ENCODE data around the gene DUSP19. TPM values are rescaled to one million over a fixed set of nuclear protein-coding genes. Genes with fewer than 3 reads are reported as not detected.
A peak's percentile ranks its signal among the peaks of the same experiment; 100 is the strongest.
"Not testable (repeated sequence)": the region's sequence is repeated elsewhere in the genome, so short reads cannot be mapped to it uniquely, and the experiment has no call there.

The DUSP19 gene
- 2.8 and 3.5 TPM in 2 replicates for total RNA-seq (2014; rRNA removed)
- 0.87 TPM for polyA plus RNA-seq (2012)

GRCh38 chr2:183078464-183079138 is at the start of gene DUSP19:
DUSP19 (plus strand) TSS chr2:183078747; CDS start chr2:183078934, 187 bp downstream.
- peak; percentile 90 for DNase-seq (ENCODE audit: low read depth)

- DNase-seq (ENCODE audit: low read depth) = no peak
Observed at GRCh38 chr2:183029219-183029618, 49.3 kb upstream of the DUSP19 start.

GRCh38 chr2:183031911-183032794 is 46.4 kb upstream of the DUSP19 start:
- DNase-seq (ENCODE audit: low read depth) = no peak

GRCh38 chr2:183033951-183034350 is 44.6 kb upstream of the DUSP19 start:
- DNase-seq (ENCODE audit: low read depth) = no peak

GRCh38 chr2:183034806-183035205 is 43.7 kb upstream of the DUSP19 start:
- peak; percentile 62 for DNase-seq (ENCODE audit: low read depth)

GRCh38 chr2:183035298-183035953 is 43.1 kb upstream of the DUSP19 start:
- peak; percentile 76 for DNase-seq (ENCODE audit: low read depth)

GRCh38 chr2:183035954-183036669 is 42.4 kb upstream of the DUSP19 start:
- no peak for DNase-seq (ENCODE audit: low read depth)

GRCh38 chr2:183037074-183037552 is 41.4 kb upstream of the DUSP19 start:
- DNase-seq (ENCODE audit: low read depth) = peak; percentile 48

GRCh38 chr2:183037553-183038340 is 40.8 kb upstream of the DUSP19 start:
- DNase-seq (ENCODE audit: low read depth) = no peak

GRCh38 chr2:183038341-183039300 is 39.9 kb upstream of the DUSP19 start, which contains the start of gene NCKAP1:
NCKAP1 (minus strand) TSS chr2:183038457; CDS start chr2:183038099, 358 bp downstream.
- peak; percentile 80 for DNase-seq (ENCODE audit: low read depth)

GRCh38 chr2:183040604-183041003 is 37.9 kb upstream of the DUSP19 start:
- DNase-seq (ENCODE audit: low read depth) = no peak

GRCh38 chr2:183043580-183043979 is 35.0 kb upstream of the DUSP19 start:
- DNase-seq (ENCODE audit: low read depth) = not testable (repeated sequence)

GRCh38 chr2:183047486-183048125 is 30.9 kb upstream of the DUSP19 start:
- DNase-seq (ENCODE audit: low read depth) = not testable (repeated sequence)

- DNase-seq (ENCODE audit: low read depth) = no peak
Observed at GRCh38 chr2:183049420-183049819, 29.1 kb upstream of the DUSP19 start.

- no peak for DNase-seq (ENCODE audit: low read depth)
Observed at GRCh38 chr2:183057333-183057985, 21.1 kb upstream of the DUSP19 start.

GRCh38 chr2:183059561-183059960 is 19.0 kb upstream of the DUSP19 start:
- peak; percentile 92 for DNase-seq (ENCODE audit: low read depth)

GRCh38 chr2:183060571-183061231 is 17.8 kb upstream of the DUSP19 start:
- DNase-seq (ENCODE audit: low read depth) = no peak

All from LHCN-M2 (cell line).